BE2C (cell line): ENCODE results near the gene IL11RA.

Experiments
- DNase-seq: peaks from one replicate; pipeline ENCODE4 v3.0.0-alpha.2; 2020
- H3K27me3 ChIP-seq: fragments of 250-450 bp; sonication (Bioruptor Pico); 2 replicates; pipeline ENCODE4 v1.5.1; 2020; ENCODE audit warnings: mild to moderate bottlenecking
- H3K36me3 ChIP-seq: fragments of 250-450 bp; sonication (Bioruptor Pico); 2 replicates; pipeline ENCODE4 v1.5.1; 2020; ENCODE audit warnings: mild to moderate bottlenecking
- H3K4me1 ChIP-seq: fragments of 250-450 bp; sonication (Bioruptor Pico); 2 replicates; pipeline ENCODE4 v1.5.1; 2020
- H3K4me3 ChIP-seq: 2 replicates; pipeline ENCODE4 v1.5.1; 2011; ENCODE audit warnings: low read depth, low read length
- H3K9me3 ChIP-seq: fragments of 250-450 bp; sonication (Bioruptor Pico); 2 replicates; pipeline ENCODE4 v1.5.1; 2020
- CTCF ChIP-seq: IDR thresholded peaks from 2 replicates; pipeline ENCODE4 v1.5.1; 2012; ENCODE audit warnings: mild to moderate bottlenecking, low read depth, low read length

Gene IL11RA

GRCh38 chr9:34654323-34655051 lies 2.5 kb downstream of the IL11RA start:
- Histone ChIP-seq H3K36me3 (peaks cover under 1% of the 10 kb centered on the region), H3K4me1 (peaks cover 44% of the 10 kb centered on the region), H3K27me3 (no peaks in the 10 kb centered on the region), H3K9me3 (no peaks in the 10 kb centered on the region), H3K4me3 (peak overlapping the region; percentile 41)
- no peak for TF ChIP-seq CTCF
- peak; percentile 98 for DNase-seq

DNA sequence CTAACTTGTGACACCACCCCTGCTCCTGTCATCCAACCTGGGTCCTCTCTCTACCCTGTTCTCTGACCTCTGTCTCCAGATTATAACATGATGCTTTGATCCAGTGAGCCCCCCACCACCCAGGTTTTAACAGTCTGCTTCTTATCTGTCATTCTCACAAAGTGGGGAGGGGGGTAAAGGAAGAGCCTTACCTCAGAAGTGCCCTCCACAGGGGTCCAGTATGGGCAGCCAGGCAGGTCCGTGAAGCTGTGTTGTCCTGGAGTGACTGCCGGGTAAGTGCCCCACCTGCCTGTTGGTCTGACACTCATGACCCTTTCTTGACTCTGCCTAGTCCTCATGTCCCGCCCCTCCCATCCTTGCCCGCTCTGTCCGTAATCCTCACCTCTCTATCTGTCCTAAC lies 3.4 kb downstream of the IL11RA start:
- no peaks in the 10 kb centered on the region for H3K9me3 ChIP-seq
- peaks cover 44% of the 10 kb centered on the region for H3K4me1 ChIP-seq
- no peaks in the 10 kb centered on the region for H3K27me3 ChIP-seq
- no peak for DNase-seq
- H3K4me3 ChIP-seq = peak overlapping the region; percentile 41
- peaks cover 6% of the 10 kb centered on the region; the same call in 1 of the 2 replicates for H3K36me3 ChIP-seq
- TF ChIP-seq CTCF = no peak

GRCh38 chr9:34656992-34657391 lies 5.0 kb downstream of the IL11RA start:
- H3K4me3 ChIP-seq = no peak overlapping the region
- no peaks in the 10 kb centered on the region for H3K27me3 ChIP-seq
- peaks cover 7% of the 10 kb centered on the region; the same call in 1 of the 2 replicates for H3K36me3 ChIP-seq
- peaks cover 30% of the 10 kb centered on the region for H3K4me1 ChIP-seq
- TF ChIP-seq CTCF = no peak
- DNase-seq = no peak
- H3K9me3 ChIP-seq = no peaks in the 10 kb centered on the region

GRCh38 chr9:34658461-34658860 lies 6.5 kb downstream of the IL11RA start:
- H3K4me3 ChIP-seq = no peak overlapping the region
- no peak for DNase-seq
- H3K36me3 ChIP-seq = peaks cover 7% of the 10 kb centered on the region; the same call in 1 of the 2 replicates
- no peaks in the 10 kb centered on the region for H3K27me3 ChIP-seq
- H3K4me1 ChIP-seq = peaks cover 18% of the 10 kb centered on the region
- no peaks in the 10 kb centered on the region for H3K9me3 ChIP-seq
- TF ChIP-seq CTCF = no peak

DNA sequence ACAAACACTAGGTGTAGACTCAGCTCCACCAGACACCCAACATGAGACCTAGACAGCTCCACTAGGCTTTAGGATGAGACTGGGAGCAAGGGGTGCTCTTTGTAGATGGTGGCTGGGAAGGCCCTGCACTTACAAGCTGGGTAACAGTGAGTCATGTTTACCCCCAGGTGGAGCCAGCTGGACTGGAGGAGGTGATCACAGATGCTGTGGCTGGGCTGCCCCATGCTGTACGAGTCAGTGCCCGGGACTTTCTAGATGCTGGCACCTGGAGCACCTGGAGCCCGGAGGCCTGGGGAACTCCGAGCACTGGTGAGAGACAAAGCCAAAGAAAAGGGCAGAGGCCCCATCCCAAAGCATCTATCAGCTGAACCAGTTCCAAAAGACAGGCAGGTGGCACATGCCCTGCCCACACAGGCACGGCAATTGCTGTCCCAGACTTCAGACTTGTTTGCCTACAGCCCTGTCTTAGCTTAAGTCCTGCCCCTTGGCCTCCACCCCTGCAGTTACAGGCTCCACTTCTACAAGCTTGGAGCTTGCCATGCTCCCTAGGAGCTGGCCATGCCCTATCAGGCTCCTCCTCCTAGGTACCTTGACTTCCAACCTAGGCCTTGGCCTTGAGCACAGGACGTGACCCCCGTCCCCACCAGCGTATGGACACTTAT lies 7.7 kb downstream of the IL11RA start:
- TF ChIP-seq CTCF = no peak
- Histone ChIP-seq H3K36me3 (peaks cover 7% of the 10 kb centered on the region; the same call in 1 of the 2 replicates), H3K4me3 (no peak overlapping the region), H3K4me1 (peaks cover 9% of the 10 kb centered on the region), H3K9me3 (no peaks in the 10 kb centered on the region), H3K27me3 (no peaks in the 10 kb centered on the region)
- DNase-seq = no peak
